ENCODE measurements around the gene ZIC1.

Gene ZIC1

GRCh38 chr3:147424581-147425387, 15.6 kb downstream of the ZIC1 start:
- no peak for DNase-seq

GRCh38 chr3:147425388-147425850, 16.3 kb downstream of the ZIC1 start:
- no peak for DNase-seq

- DNase-seq: no peak
These were observed 17.8 kb downstream of the ZIC1 start for GRCh38 chr3:147426931-147427330.

- no peak for DNase-seq
These were observed 18.6 kb downstream of the ZIC1 start for GRCh38 chr3:147427746-147428145.

GRCh38 chr3:147428326-147428725, 19.2 kb downstream of the ZIC1 start:
- no peak for DNase-seq

- DNase-seq: no peak
These were observed 19.6 kb downstream of the ZIC1 start for GRCh38 chr3:147428754-147429153.

- DNase-seq: no peak
These were observed 22.6 kb downstream of the ZIC1 start for GRCh38 chr3:147431751-147432150.

GRCh38 chr3:147447224-147447623, 38.1 kb downstream of the ZIC1 start:
- no peak for DNase-seq

- DNase-seq: no peak
These were observed 40.5 kb downstream of the ZIC1 start for GRCh38 chr3:147449669-147450068.

- no peak for DNase-seq
These were observed 50.0 kb downstream of the ZIC1 start for GRCh38 chr3:147458995-147459704.

GRCh38 chr3:147462856-147463255, 53.7 kb downstream of the ZIC1 start:
- no peak for DNase-seq

All from NCI-H1436 treated with DMSO at 0.1 percent for 48 hours (cell line).